Measurements from ENCODE around the gene LGALS7. TPM values are rescaled to one million over a fixed set of nuclear protein-coding genes. Genes with fewer than 3 reads are reported as not detected.
"Not testable (repeated sequence)": the region's sequence is repeated elsewhere in the genome, so short reads cannot be mapped to it uniquely, and the experiment has no call there.

LGALS7 gene
- total RNA-seq, 1 donor from 2014 or later: 269 TPM

- TF ChIP-seq POLR2A (IDR thresholded peaks at IDR 0.05): no peak
- Histone ChIP-seq H3K27me3 (no peaks in the 10 kb centered on the region), H3K4me3 (no peak overlapping the region), H3K27ac (no peak overlapping the region), H3K36me3 (no peaks in the 10 kb centered on the region), H3K4me1 (peaks cover 12% of the 10 kb centered on the region), H3K9me3 (no peaks in the 10 kb centered on the region)
- no peak for DNase-seq (ENCODE audit: extremely low spot score in 2 of 2)
- intact Hi-C loops (cut with DNase I): no loop called here
Measured at GRCh38 chr19:38796154-38796553, 22.8 kb upstream of the LGALS7 start.

- intact Hi-C loops (cut with DNase I): no loop called here
- TF ChIP-seq POLR2AphosphoS5 (IDR thresholded peaks at IDR 0.05; ENCODE audit: insufficient read depth in 1 of 2, low read depth in 1 of 2): no peak
- TF ChIP-seq, protein P1, sequence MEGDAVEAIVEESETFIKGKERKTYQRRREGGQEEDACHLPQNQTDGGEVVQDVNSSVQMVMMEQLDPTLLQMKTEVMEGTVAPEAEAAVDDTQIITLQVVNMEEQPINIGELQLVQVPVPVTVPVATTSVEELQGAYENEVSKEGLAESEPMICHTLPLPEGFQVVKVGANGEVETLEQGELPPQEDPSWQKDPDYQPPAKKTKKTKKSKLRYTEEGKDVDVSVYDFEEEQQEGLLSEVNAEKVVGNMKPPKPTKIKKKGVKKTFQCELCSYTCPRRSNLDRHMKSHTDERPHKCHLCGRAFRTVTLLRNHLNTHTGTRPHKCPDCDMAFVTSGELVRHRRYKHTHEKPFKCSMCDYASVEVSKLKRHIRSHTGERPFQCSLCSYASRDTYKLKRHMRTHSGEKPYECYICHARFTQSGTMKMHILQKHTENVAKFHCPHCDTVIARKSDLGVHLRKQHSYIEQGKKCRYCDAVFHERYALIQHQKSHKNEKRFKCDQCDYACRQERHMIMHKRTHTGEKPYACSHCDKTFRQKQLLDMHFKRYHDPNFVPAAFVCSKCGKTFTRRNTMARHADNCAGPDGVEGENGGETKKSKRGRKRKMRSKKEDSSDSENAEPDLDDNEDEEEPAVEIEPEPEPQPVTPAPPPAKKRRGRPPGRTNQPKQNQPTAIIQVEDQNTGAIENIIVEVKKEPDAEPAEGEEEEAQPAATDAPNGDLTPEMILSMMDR (IDR thresholded peaks at IDR 0.05): no peak
- H3K27me3 ChIP-seq: no peaks in the 10 kb centered on the region
Measured at GRCh38 chr19:38795549-38795948, 22.2 kb upstream of the LGALS7 start.

DNA sequence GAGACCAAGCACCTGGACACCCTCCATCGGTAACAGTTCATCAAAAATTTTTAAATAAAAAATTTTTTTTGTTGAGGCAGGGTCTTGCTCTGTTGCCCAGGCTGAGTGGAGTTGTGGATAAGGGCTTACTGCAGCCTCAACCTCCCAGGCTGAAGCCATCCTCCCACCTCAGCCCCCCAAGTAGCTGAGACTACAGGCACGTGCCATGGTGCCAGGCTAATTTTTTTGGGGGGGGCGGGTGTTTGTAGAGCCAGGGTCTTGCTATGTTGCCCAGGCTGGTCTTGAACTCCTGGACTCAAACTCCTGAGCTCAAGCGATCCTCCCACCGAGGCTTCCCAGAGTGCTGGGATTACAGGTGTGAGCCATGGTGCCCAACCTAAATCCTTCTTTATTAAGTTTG is 20.4 kb upstream of the LGALS7 start:
- no peaks in the 10 kb centered on the region for H3K36me3 ChIP-seq
- H3K27ac ChIP-seq: no peak overlapping the region
- intact Hi-C loops (cut with DNase I): no loop called here
- no peaks in the 10 kb centered on the region for H3K9me3 ChIP-seq
- no peak for DNase-seq (ENCODE audit: extremely low spot score in 2 of 2)
- no peaks in the 10 kb centered on the region for H3K27me3 ChIP-seq
- H3K4me1 ChIP-seq: peaks cover 8% of the 10 kb centered on the region
- TF ChIP-seq POLR2A (IDR thresholded peaks at IDR 0.05) (no peak), POLR2AphosphoS5 (IDR thresholded peaks at IDR 0.05; ENCODE audit: insufficient read depth in 1 of 2, low read depth in 1 of 2) (no peak)
- TF ChIP-seq, protein P1 (IDR thresholded peaks at IDR 0.05): no peak
- H3K4me3 ChIP-seq: no peak overlapping the region

More at GRCh38 chr19:38795549-38795948, 22.2 kb upstream of the LGALS7 start:
- Histone ChIP-seq H3K4me1 (peaks cover 12% of the 10 kb centered on the region), H3K36me3 (no peaks in the 10 kb centered on the region), H3K9me3 (no peaks in the 10 kb centered on the region), H3K27ac (no peak overlapping the region), H3K4me3 (no peak overlapping the region)
- no peak for DNase-seq (ENCODE audit: extremely low spot score in 2 of 2)

DNA sequence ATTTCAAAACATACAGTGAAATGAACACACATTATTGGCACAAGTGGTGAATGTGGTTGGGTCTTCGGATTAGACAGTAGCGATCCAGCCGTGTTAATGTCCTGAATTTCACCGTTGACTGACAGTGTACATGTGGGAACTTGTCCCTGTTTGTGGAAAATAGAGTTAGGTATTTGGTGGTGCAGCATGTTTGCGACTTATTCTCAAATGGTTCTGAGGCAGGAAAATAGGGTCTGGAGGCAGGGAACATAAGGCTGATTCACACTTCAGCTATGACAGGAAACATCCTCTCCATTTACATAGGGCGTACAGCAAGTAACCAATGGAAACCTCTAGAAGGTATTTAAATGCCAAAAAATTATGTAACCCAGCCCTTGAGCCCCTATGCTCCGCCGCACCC is 19.9 kb upstream of the LGALS7 start:
- TF ChIP-seq, protein P1 (IDR thresholded peaks at IDR 0.05): no peak
- TF ChIP-seq POLR2A (IDR thresholded peaks at IDR 0.05) (no peak), POLR2AphosphoS5 (IDR thresholded peaks at IDR 0.05; ENCODE audit: insufficient read depth in 1 of 2, low read depth in 1 of 2) (peak in 1 of 2 donors; percentile 70)
- intact Hi-C loops (cut with DNase I): no loop called here
- no peak overlapping the region for H3K4me3 ChIP-seq
- H3K27me3 ChIP-seq: no peaks in the 10 kb centered on the region
- DNase-seq (ENCODE audit: extremely low spot score in 2 of 2): no peak
- peak overlapping the region; percentile 62 for H3K27ac ChIP-seq
- no peaks in the 10 kb centered on the region for H3K36me3 ChIP-seq
- no peaks in the 10 kb centered on the region for H3K9me3 ChIP-seq
- peaks cover 8% of the 10 kb centered on the region for H3K4me1 ChIP-seq

- Histone ChIP-seq H3K36me3 (no peaks in the 10 kb centered on the region), H3K9me3 (no peaks in the 10 kb centered on the region), H3K4me1 (peaks cover 8% of the 10 kb centered on the region), H3K4me3 (peak overlapping the region; percentile 15 to 39), H3K27ac (peak overlapping the region; percentile 62), H3K27me3 (no peaks in the 10 kb centered on the region)
- DNase-seq (ENCODE audit: extremely low spot score in 2 of 2): peak in 1 of 2 donors; percentile 83
- intact Hi-C loops (cut with DNase I): no loop called here
- TF ChIP-seq POLR2AphosphoS5 (IDR thresholded peaks at IDR 0.05; ENCODE audit: insufficient read depth in 1 of 2, low read depth in 1 of 2): no peak
- TF ChIP-seq, protein P1 (IDR thresholded peaks at IDR 0.05): peak in 1 of 3 experiments; percentile 16
Measured at GRCh38 chr19:38792250-38793111, 19.2 kb upstream of the LGALS7 start.

GRCh38 chr19:38791451-38792064 is 18.2 kb upstream of the LGALS7 start:
- H3K36me3 ChIP-seq; H3K27ac ChIP-seq; H3K9me3 ChIP-seq; H3K27me3 ChIP-seq; intact Hi-C loops (cut with DNase I); DNase-seq (ENCODE audit: extremely low spot score in 2 of 2): not testable (repeated sequence)
- Histone ChIP-seq H3K4me3 (peak overlapping the region in 1 of 2 donors; percentile 42), H3K4me1 (peaks cover 18% of the 10 kb centered on the region)

DNA sequence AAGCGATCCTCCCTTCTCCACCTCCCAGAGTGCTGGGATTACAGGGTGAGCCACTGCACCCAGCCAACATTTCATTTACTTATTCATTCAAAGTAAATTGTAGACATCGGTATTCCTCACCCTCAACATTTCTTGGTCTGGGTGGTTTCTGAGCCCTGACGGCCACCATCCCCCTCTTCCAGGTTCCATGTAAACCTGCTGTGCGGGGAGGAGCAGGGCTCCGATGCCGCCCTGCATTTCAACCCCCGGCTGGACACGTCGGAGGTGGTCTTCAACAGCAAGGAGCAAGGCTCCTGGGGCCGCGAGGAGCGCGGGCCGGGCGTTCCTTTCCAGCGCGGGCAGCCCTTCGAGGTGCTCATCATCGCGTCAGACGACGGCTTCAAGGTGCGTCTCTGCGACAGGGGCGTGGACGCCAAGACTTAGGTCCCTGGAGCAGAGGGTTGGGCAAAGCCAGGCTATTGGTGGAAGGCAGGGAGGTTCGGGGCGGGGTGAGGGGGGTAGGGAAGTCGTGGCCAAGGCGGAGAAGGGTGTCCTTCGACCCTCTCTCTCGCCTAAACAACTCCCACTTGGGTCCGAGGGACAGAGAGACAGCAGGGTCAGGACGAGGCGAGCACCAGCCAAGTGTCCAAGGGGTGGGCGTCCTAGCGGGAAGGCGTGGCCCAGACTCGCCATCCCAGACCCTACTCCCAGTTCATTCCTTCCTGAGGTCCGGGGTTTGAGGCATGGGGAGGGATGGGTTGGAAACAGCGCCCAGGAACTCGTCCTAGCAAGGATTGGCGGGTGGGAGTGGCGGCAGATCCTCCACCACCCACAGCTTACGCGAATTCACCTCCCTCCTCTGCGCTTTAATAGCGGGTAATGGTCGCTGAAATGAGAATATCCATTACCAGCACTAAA is 17.4 kb upstream of the LGALS7 start:
- H3K36me3 ChIP-seq; H3K9me3 ChIP-seq; H3K27me3 ChIP-seq; DNase-seq (ENCODE audit: extremely low spot score in 2 of 2); intact Hi-C loops (cut with DNase I); H3K27ac ChIP-seq: not testable (repeated sequence)
- H3K4me1 ChIP-seq: peaks cover 23% of the 10 kb centered on the region
- peak overlapping the region in 1 of 2 donors; percentile 42 for H3K4me3 ChIP-seq

Data from vagina (tissue), 2 donors.